Suprapubic skin (tissue), 4 donors: Measurements from ENCODE around the gene SOX8.

Experiments
- CTCF ChIP-seq, 2 donors: fragments of 200-600 bp in 1 of 2; fragments of 450-650 bp in 1 of 2; sonication (generic) in 1 of 2; IDR thresholded peaks; one replicate each; pipeline ENCODE4 v1.5.1; 2016 to 2019; ENCODE audit warnings: antibody characterized with exemption in 2 of 2, mild to moderate bottlenecking in 1 of 2, moderate library complexity in 1 of 2
- POLR2A ChIP-seq, 2 donors: fragments of 450-650 bp; IDR thresholded peaks; one replicate each; pipeline ENCODE4 v1.6.1; 2017; ENCODE audit warnings: antibody characterized with exemption in 2 of 2, mild to moderate bottlenecking in 2 of 2, moderate library complexity in 2 of 2
- POLR2AphosphoS5 ChIP-seq, 3 donors: sonication (generic); formaldehyde crosslinking; IDR thresholded peaks; one replicate each; pipeline ENCODE4 v1.6.1; 2017; ENCODE audit warnings: antibody characterized with exemption in 3 of 3

- TF ChIP-seq CTCF (IDR thresholded peaks at IDR 0.05) (no peak), POLR2A (IDR thresholded peaks at IDR 0.05) (no peak), POLR2AphosphoS5 (IDR thresholded peaks at IDR 0.05) (no peak)
Observed at GRCh38 chr16:1014221-1014620, 32.7 kb downstream of the SOX8 start.
